Central memory CD8-positive, alpha-beta T cell (primary cell): ENCODE measurements around the gene METTL24.
"Not testable (repeated sequence)": the region's sequence is repeated elsewhere in the genome, so short reads cannot be mapped to it uniquely, and the experiment has no call there.

Source experiments
- ATAC-seq: fragments of 150-1000 bp; cut with Tn5 transposase; replicated peaks from 2 replicates; pipeline ENCODE4 v1.10.0; 2022; ENCODE audit warnings: mild to moderate bottlenecking, moderate FRiP score, moderate number of reproducible peaks; ENCODE audit not compliant: poor library complexity, severe bottlenecking; ENCODE audit errors: extremely low read depth
- DNase-seq, 2 donors: peaks; one replicate each; pipeline ENCODE4 v3.0.0; 2021; ENCODE audit warnings: low spot score in 2 of 2
- H3K27ac Mint-ChIP-seq: one replicate; pipeline ENCODE4 v1.8.0; 2022; ENCODE audit warnings: low read depth, mild to moderate bottlenecking, moderate library complexity, mixed read lengths
- H3K27me3 Mint-ChIP-seq: one replicate; pipeline ENCODE4 v1.8.0; 2022; ENCODE audit warnings: mixed read lengths
- H3K36me3 Mint-ChIP-seq: one replicate; pipeline ENCODE4 v1.8.0; 2022; ENCODE audit warnings: mild to moderate bottlenecking, moderate library complexity, mixed read lengths; ENCODE audit not compliant: insufficient read depth
- H3K4me1 Mint-ChIP-seq: one replicate; pipeline ENCODE4 v1.8.0; 2022; ENCODE audit warnings: mixed read lengths
- H3K4me3 Mint-ChIP-seq: one replicate; pipeline ENCODE4 v1.8.0; 2022; ENCODE audit warnings: mild to moderate bottlenecking, moderate library complexity, mixed read lengths
- H3K9me3 Mint-ChIP-seq: one replicate; pipeline ENCODE4 v1.8.0; 2022; ENCODE audit warnings: mixed read lengths

METTL24 gene

DNA sequence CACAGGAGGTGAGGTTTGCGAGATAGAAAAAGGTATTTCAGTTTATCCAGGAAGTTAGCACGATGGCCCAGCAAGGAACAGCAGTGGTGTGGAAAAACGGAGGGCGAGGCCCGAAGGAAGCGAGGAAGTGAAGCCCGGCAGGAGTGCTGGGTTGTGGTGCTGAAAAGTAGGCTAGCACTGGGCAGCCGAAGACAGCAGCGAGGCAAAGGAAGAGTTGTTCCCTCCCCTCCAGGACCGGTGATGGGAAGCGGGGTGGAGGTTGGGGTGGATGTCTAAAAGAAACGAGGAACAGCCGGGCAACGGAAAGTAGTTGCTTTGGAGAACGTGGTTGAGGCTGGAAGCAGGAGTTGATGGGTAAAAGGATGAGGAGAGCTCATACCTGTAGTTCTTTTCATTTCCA, 1.4 kb downstream of the METTL24 start:
- Mint-ChIP-seq H3K27ac (no peak overlapping the region), H3K4me3 (peak overlapping the region; percentile 76), H3K9me3 (no peaks in the 10 kb centered on the region), H3K4me1 (peaks cover 6% of the 10 kb centered on the region), H3K27me3 (peaks cover 79% of the 10 kb centered on the region), H3K36me3 (peaks cover 1% of the 10 kb centered on the region)
- no peak for ATAC-seq
- no peak for DNase-seq

DNA sequence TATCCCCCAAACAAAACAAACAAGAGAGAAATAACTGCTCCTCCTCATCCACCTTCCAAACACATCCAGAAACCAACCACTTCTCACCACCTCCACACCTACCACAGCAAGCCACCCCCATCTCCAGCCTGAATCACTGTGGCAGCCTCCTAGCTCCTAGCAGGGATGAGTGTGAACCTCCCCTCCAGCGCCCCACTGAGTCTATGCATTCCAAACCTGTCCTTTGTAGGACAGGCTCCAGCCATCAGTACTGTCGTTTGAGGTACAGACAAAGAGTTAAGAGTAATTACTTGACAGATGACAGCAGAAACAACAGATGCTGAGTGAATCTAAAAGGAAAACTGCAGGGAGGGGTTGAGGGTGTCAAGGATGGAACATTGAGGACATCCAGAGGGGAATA, 2.4 kb downstream of the METTL24 start:
- Mint-ChIP-seq H3K36me3 (peaks cover 1% of the 10 kb centered on the region), H3K4me1 (peaks cover 6% of the 10 kb centered on the region), H3K27ac (no peak overlapping the region), H3K9me3 (no peaks in the 10 kb centered on the region), H3K27me3 (peaks cover 68% of the 10 kb centered on the region), H3K4me3 (no peak overlapping the region)
- ATAC-seq (no peak), DNase-seq (no peak)

DNA sequence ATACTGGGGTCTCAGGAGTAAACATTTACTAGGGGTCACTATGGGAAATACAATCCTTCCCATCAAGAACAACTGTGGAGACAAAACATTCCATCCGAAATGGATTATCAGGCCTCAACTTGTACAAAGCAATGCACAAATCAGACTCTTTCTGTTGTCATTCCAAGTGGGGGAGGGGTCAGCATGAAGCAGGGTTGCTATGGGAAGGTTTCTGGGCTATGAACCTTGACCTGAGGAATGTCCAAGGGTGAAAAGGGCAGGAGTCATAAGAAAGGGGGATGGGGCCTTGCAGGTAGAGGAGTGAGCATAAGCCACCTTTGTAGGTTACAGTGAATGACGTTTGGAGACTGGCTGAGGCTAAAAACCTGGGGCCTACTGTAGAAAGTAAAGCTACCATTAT, 3.1 kb downstream of the METTL24 start:
- H3K4me3 Mint-ChIP-seq: no peak overlapping the region
- no peak for ATAC-seq
- peaks cover 1% of the 10 kb centered on the region for H3K36me3 Mint-ChIP-seq
- no peak for DNase-seq
- H3K9me3 Mint-ChIP-seq: no peaks in the 10 kb centered on the region
- peaks cover 6% of the 10 kb centered on the region for H3K4me1 Mint-ChIP-seq
- H3K27ac Mint-ChIP-seq: no peak overlapping the region
- H3K27me3 Mint-ChIP-seq: peaks cover 61% of the 10 kb centered on the region

DNA sequence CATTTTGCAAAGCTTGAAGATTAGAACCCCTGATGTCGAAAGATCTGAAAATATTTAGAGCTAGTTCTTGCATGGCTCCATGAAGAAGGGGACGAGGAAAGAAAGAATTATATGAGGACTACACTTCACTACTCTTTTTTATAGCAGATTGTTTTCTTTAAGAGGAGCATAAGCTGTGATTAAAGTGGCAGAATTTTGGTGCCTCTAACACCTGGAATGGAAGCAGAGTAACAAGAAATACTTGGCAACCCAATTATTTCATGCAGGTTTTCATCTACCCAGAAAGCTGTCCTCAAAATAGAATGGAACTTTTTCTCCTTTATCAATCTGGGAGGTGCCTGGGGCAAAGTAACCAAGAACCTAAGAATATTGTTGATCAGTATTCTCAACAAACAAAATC, 4.0 kb downstream of the METTL24 start:
- H3K4me3 Mint-ChIP-seq: no peak overlapping the region

DNA sequence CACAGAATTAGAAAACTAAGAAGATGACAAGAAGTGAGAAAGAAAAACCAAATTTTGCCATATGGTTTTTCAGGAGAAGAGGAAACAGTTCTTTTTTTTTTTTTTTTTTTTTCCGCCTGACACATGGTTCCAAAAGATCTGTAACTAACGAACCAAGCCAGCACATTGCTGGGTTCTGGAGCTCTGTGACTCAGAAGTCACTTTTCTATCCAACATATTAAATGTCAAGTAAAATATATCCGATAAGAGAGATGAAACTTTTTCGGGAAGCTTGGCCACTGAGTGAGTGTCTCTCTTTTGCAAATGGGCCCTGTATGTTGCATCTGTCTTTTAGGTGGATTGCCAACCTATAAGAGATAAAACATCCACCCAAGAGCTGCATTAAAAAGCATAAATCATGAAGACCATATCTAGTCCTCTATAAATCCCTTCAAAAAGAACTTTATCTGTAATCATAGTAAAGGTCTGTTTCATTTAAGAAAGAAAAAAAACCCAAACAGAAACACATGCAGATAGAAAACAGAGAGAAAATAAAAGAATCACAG, 4.6 kb downstream of the METTL24 start:
- Mint-ChIP-seq H3K4me1 (peaks cover 6% of the 10 kb centered on the region), H3K4me3 (no peak overlapping the region), H3K36me3 (peaks cover 1% of the 10 kb centered on the region), H3K9me3 (no peaks in the 10 kb centered on the region), H3K27me3 (peaks cover 46% of the 10 kb centered on the region), H3K27ac (no peak overlapping the region)
- ATAC-seq (no peak), DNase-seq (no peak)

More for the DNA sequence above, 4.0 kb downstream of the METTL24 start:
- H3K36me3 Mint-ChIP-seq: peaks cover 1% of the 10 kb centered on the region
- ATAC-seq (no peak), DNase-seq (no peak)
- peaks cover 52% of the 10 kb centered on the region for H3K27me3 Mint-ChIP-seq
- H3K9me3 Mint-ChIP-seq: no peaks in the 10 kb centered on the region
- peaks cover 6% of the 10 kb centered on the region for H3K4me1 Mint-ChIP-seq
- no peak overlapping the region for H3K27ac Mint-ChIP-seq

DNA sequence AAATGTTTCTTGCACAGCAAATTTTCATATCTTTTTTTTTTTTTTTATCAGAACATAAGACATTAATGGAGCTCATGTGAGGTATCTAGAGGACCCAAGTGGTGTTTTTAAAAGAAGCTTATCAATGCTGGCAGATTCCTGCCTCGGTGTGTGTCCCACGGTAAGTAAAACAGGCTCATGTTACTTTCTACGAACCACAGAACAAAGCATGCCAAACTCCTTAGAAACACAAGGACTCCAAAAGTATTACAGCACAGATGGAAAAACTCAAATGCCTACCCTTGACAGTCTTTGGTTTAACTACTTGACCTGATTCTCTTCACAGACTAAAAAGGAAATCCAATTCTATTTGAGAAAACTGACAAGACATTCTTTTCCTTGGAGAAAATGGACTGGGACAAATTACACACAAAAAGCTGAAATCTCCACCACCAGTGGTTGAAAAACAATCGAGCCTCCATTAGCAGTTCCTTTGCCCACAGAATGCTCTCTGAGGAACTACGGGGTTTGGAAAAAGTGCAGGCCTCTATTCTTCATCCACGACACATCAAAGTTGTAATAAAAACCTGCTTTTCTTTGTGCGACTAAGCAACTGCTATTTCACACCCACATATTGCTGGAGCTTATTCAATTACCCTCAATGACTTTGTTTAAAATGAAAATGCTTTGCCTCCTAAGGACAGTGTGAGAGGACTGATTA, 5.4 kb downstream of the METTL24 start:
- Mint-ChIP-seq H3K36me3 (peaks cover 1% of the 10 kb centered on the region), H3K9me3 (no peaks in the 10 kb centered on the region), H3K27me3 (peaks cover 44% of the 10 kb centered on the region), H3K4me3 (no peak overlapping the region), H3K4me1 (peaks cover 6% of the 10 kb centered on the region), H3K27ac (no peak overlapping the region)
- DNase-seq: no peak
- no peak for ATAC-seq

DNA sequence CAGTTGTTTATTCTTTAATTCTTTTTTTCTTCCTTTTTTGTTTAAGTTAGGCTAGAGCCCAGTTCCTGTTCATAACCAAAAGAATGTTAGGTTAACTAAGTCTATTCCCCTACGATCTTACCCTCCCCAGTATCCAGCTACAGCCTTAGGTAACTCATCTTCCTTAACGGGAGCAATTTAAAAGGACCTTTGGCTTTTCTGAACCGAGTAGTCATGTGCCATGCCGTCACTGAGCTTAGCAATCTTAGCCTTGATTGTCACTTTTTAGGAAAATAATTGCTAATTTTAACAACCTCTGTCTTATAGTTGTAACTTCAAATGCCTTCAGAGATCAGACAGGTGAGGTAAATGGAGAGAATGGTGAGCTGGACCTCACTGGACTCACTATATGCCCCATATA, 6.2 kb downstream of the METTL24 start:
- ATAC-seq (no peak), DNase-seq (no peak)
- H3K27me3 Mint-ChIP-seq: peaks cover 37% of the 10 kb centered on the region
- H3K9me3 Mint-ChIP-seq: no peaks in the 10 kb centered on the region
- H3K36me3 Mint-ChIP-seq: no peaks in the 10 kb centered on the region
- H3K27ac Mint-ChIP-seq: no peak overlapping the region
- H3K4me3 Mint-ChIP-seq: no peak overlapping the region
- peaks cover 6% of the 10 kb centered on the region for H3K4me1 Mint-ChIP-seq

DNA sequence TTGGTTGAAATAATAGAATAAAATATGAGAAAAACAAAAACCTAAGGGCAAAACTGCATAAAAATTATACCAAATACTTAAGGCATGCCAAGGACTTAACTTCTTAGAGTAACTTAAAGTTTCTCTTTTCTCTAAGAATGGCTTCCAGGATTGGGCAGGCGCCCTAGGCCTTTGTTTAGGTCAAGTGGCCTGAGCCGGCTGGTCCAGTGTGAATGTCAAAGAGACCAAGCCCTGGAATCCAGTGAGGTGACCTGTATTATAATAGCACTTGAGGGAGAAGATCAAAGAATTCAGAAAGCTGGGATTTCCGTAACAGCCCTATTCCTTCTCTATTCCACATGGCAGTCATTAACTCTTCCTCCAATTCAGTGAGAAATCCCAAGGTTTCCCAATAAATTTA, 6.6 kb downstream of the METTL24 start:
- peaks cover 2% of the 10 kb centered on the region for H3K4me1 Mint-ChIP-seq
- DNase-seq (no peak), ATAC-seq (no peak)
- no peak overlapping the region for H3K27ac Mint-ChIP-seq
- H3K9me3 Mint-ChIP-seq: no peaks in the 10 kb centered on the region
- H3K27me3 Mint-ChIP-seq: peaks cover 33% of the 10 kb centered on the region
- H3K36me3 Mint-ChIP-seq: no peaks in the 10 kb centered on the region
- no peak overlapping the region for H3K4me3 Mint-ChIP-seq

DNA sequence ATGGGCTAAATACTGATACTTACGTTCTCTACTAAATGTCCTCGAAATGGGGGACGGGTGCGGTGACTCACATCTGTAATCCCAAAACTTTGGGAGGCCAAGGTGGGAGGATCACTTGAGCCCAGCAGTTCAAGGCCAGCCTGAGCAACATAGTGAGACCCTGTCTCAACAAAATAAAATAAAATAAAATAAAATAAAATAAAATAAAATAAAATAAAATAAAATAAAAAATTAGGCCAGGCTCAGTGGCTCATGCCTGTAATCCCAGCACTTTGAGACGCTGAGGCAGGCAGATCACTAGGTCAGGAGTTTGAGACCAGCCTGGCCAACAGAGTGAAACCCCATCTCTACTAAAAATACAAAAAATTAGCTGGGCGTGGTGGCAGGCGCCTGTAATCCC, 7.6 kb downstream of the METTL24 start:
- H3K27me3 Mint-ChIP-seq: peaks cover 23% of the 10 kb centered on the region
- not testable (repeated sequence) for H3K4me3 Mint-ChIP-seq, H3K36me3 Mint-ChIP-seq, H3K9me3 Mint-ChIP-seq, ATAC-seq, H3K27ac Mint-ChIP-seq, DNase-seq, H3K4me1 Mint-ChIP-seq

DNA sequence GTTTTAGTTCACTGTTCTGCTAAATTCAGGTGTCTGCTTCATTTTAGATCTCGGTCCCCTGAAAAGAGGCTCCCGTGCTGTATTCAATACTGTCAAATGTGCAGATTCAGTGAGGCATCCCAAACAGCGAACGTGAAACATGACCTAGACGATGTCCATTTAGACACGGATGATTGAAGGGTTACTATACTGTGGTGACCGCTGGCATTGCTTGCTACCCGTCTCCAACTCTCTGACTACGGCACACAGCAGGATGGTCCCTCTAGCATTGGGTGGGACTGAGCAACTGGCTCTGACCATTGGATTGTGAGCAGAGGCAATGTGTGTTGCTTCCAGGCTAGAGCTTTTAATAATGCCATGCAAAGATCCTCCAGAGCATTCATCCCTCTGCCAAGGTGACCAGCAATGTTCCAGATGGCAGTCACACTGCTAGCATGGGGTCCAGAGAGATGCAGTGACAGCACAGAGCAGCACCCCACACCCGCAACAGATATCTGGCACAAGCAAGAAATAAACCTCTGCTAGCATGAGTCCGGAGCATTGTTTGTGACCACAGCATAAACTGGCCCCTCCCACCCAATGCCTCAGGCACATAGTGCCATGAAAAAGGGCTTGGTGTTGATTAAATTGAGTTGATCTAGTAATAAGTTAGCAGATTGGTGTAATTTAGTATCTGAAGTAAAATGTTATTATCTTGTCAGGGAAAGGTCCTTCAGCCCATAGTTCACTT, 9.0 kb downstream of the METTL24 start:
- H3K27ac Mint-ChIP-seq: no peak overlapping the region
- no peaks in the 10 kb centered on the region for H3K36me3 Mint-ChIP-seq
- no peak overlapping the region for H3K4me3 Mint-ChIP-seq
- H3K9me3 Mint-ChIP-seq: no peaks in the 10 kb centered on the region
- ATAC-seq (no peak), DNase-seq (no peak)
- H3K27me3 Mint-ChIP-seq: peaks cover 11% of the 10 kb centered on the region
- no peaks in the 10 kb centered on the region for H3K4me1 Mint-ChIP-seq

DNA sequence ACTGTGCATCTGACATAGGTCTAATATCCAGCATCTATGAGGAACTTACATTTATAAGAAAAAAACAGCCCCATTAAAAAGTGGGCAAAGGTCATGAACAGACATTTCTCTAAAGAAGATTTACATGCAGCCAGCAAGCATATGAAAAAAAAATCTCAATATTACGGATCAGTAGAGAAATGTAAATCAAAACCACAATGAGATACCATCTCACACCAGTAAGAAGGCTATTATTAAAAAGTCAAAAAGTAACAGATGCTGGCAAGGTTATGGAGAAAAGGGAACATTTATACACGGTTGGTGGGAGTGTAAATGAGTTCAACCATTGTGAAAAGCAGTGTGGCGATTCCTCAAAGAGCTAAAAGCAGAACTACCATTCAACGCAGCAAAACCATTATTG, 13.1 kb downstream of the METTL24 start:
- Mint-ChIP-seq H3K4me3 (no peak overlapping the region), H3K9me3 (no peaks in the 10 kb centered on the region), H3K36me3 (no peaks in the 10 kb centered on the region), H3K27ac (no peak overlapping the region), H3K4me1 (no peaks in the 10 kb centered on the region), H3K27me3 (no peaks in the 10 kb centered on the region)
- DNase-seq (no peak), ATAC-seq (no peak)

DNA sequence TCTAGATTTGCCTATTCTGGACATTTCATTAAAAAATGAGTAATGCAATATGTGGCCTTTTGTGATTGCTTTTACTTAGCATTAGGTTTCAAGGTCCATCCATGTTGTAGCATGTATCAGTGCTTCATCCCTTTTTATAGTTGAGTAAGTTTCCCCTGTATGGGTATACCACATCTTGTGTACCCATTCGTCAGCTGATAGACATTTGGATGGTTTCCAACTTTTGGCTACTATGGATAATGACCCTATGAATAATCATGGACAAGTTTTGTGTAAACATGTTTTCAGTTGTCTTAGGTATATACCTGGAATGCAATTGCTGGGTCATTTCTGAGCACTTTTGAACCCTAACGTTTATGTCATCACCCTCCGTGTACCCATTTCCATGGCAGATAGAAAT, 15.4 kb downstream of the METTL24 start:
- no peaks in the 10 kb centered on the region for H3K27me3 Mint-ChIP-seq
- ATAC-seq: no peak
- H3K4me3 Mint-ChIP-seq: no peak overlapping the region
- no peaks in the 10 kb centered on the region for H3K36me3 Mint-ChIP-seq
- DNase-seq: no peak
- H3K9me3 Mint-ChIP-seq: no peaks in the 10 kb centered on the region
- H3K4me1 Mint-ChIP-seq: no peaks in the 10 kb centered on the region
- no peak overlapping the region for H3K27ac Mint-ChIP-seq
